ENCODE data around the gene COMMD9.

COMMD9 gene

DNA sequence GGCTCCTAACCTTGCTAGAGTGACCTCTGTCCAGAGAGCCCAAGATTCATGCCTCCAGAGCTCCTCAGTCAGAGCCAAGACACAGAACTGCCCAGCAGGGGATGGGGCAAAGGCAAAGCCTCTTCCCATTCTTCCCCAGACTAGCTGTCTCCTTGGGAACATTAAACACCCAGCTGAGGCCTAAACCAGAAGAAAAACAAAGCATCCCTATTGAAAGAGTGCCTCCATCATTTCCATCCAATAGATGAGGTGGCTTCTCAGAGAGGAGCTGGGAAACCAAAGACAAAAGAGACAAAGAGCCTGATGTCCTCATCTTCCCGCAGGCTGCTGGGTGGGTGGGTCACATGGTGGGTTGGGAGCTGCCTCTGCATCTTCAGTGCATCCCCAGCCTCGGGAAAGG, 37.4 kb downstream of the COMMD9 start:
- no peak for DNase-seq

DNA sequence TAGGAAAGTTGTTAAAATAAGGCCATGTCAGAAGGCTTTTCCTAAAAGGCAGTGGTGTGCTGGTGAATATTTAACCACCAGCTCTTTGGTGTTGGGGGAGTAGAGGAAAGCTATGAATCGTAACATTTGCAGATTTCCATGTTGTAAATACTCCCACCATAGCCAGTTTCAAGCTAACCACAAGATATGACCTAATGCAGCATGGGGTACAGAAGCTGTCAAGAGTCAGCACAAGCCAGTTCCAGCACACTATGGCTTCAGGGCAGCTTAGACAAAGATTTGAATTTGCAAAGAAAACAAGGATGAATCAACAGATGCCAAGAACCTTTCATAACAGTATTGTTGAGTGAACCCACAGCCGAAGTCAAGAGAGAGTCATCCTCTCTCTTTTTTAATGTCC, 40.0 kb downstream of the COMMD9 start:
- no peak for DNase-seq

DNA sequence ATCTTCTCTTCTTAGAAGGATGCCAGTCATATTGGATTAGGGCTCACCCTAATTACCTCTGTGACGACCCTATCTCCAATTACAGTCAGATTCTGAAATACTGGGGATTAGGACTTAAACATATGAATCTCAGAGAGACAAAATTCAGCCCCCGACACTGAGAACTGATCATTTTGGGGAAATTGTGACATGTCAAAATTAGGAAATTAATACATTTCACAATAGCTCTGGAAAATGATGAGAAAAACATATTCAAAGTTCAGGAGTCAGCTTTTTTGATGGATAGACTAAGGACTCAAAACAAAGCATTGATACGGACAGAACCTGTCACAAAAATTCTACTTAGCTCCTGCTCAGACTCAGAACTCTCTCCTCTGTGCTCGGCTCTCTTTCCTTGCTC, 40.8 kb downstream of the COMMD9 start:
- no peak for DNase-seq

DNA sequence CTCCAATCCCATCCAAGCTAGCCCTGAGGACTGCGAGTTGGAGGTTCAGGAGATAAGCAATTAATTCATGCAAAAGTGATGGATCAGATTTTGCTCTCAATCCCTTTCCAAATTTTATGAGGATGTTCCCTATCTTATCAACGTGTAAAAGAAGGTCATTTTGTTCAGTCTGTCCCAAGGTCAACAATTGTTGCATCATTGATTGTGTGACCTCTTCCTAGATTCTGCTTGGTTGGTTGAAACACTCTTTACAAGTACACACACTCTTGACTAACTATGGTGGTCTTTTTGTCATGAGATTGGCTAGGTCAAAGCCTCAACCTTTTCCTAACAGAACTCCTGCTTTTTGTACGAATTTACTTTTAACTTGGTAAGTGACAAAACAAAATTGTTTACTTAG, 41.7 kb downstream of the COMMD9 start:
- no peak for DNase-seq

DNA sequence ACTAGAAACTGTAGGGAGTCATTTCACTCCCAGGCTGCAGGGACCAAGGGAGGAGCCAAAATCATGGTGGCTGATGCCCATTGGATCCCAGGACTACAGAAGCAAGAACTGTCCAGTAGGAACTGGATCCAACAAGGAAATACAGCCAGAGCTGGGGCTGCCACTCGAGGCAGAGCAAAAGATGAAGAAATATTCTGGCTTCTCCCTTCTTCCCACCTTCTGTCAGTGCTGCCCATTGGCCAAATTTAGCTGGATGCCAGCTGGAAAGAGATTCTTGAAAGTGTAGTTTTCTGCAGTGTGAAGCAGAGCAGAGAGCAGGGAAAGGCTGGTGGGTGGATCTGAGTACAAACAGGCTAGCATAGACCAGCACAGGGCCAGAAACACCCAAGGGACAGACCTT, 45.6 kb downstream of the COMMD9 start:
- DNase-seq: no peak

DNA sequence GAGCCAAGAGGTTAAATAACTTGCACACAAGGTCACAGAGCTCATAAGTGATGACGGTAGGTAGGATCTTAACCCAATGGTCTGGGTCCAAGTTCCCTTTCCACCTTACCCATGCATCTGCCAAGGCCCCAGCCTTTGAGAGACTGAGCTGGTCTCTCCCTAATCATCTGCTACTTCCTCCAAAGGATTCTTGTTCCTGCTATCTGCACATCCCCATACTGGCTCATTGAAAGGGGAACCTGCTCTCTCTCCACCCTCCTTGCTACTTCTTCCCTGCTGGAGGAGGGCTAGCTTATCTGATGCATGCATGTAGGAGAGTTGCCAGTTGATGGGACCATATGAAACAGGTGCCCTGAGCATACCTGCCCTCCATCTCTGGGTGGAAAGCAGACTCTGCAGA, 47.7 kb downstream of the COMMD9 start:
- no peak for DNase-seq

- DNase-seq: no peak
Observed at GRCh38 chr11:36240801-36241200, 48.4 kb downstream of the COMMD9 start.

DNA sequence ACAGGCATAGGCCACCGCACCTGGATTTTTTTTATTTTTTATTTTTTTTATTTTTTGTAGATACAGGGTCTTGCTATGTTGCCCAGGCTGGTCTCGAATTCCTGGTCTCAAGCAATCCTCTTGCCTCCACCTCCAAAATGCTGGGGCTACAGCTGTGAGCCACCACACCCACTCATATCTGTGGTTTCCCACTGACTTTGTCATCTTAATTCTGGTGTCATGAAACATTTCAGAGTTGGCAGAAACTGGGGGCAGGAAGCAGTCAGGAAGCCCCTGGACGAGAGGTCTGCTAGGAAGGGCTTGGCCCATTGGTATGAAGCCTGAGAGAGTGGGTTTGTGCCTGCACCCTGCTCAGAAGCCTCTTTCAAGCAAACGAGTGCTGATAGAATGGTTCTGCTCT, 49.1 kb downstream of the COMMD9 start:
- no peak for DNase-seq

DNA sequence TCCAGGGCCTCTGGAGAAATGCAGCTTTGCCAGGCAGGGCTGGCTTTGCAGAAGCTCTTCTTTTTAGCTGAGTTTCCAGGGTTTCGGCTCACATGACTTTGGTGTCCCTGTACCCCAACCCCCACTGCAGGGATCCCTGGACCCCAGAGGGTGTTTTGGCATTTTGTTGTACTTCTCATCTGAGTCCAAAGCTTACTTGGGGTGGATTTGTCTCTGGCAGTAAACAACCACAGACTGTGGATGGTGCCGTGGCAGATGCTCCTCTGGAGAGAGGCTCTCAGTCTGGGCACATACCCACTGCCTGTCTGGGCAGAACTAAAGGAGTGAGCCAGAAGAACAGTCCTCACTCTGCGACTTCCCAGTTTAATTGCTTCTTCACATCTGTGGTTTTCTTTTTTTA, 49.6 kb downstream of the COMMD9 start:
- no peak for DNase-seq

DNA sequence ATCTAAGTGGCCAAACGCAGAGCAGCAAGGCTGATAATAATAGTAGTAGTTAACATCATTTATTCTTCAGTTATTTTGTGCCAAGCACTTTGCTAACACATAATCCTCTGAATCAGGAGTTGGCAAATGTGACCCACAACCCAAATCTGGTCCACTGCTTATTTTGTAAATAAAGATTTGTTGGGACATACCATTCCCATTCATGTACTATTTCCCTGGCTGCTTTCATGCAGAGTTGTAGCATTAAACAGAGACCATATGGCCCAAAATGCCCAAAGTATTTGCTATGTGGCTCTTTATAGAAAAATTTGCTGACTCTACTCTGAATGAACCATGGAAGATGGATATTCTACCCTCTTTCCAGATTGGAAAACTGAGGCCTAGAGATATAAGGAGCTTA, 50.3 kb downstream of the COMMD9 start:
- no peak for DNase-seq

GRCh38 chr11:36238036-36238631, 51.1 kb downstream of the COMMD9 start:
- no peak for DNase-seq

DNA sequence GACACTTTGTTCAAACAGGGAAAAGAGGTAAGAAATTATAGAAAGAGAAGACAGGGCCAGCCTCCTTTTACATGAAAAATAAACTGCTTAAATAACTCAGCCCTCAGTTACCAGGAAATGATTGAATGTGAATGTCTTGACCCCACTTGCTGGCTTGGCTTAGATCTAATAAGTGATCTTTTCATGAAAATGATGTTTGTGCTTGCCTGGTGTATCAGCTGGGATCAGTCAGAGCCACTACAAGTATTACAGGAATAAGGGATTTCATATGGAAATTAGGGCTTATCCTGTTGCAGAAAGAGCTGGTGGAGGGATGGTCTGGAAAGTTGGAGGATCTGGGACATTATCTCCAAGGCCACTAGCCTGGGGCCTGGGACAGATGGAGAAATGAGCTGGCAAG, 51.8 kb downstream of the COMMD9 start:
- DNase-seq: no peak

GRCh38 chr11:36235750-36236149, 53.5 kb downstream of the COMMD9 start:
- DNase-seq: no peak

- no peak for DNase-seq
Observed at GRCh38 chr11:36234825-36235224, 54.4 kb downstream of the COMMD9 start.

DNA sequence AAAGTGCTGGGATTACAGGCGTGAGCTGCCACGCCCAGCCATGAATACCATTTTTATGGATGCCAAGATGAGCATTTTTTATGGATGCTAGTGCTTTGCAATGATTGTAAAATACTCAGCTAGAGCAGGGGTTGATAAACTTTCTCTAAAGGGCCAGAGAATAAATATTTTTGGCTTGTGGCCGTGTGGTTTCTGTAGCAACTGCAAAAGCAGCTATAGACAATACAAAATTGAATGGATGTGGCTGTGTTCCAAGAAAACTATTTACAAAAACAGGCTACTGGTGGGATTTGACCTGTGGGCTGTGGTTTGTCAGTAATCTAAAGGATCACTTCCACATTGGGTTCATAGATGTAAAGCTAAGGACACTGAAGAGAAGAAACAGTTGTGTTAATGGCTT, 56.0 kb downstream of the COMMD9 start:
- no peak for DNase-seq

- DNase-seq: no peak
Observed at GRCh38 chr11:36230779-36231699, 58.2 kb downstream of the COMMD9 start.

GRCh38 chr11:36229091-36229705, 60.0 kb downstream of the COMMD9 start:
- no peak for DNase-seq

GRCh38 chr11:36228689-36229088, 60.5 kb downstream of the COMMD9 start:
- DNase-seq: no peak

DNA sequence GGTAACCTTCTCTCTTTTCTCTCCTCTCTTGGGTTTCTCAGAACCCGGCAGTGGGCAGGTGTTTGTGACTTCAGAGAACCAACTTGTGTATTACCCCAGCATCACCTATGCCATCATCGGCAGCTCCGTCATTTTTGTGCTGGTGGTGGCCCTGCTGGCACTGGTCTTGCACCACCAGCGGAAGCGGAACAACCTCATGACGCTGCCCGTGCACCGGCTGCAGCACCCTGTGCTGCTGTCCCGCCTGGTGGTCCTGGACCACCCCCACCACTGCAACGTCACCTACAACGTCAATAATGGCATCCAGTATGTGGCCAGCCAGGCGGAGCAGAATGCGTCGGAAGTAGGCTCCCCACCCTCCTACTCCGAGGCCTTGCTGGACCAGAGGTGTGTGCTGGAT, 62.2 kb downstream of the COMMD9 start:
- DNase-seq: no peak

DNA sequence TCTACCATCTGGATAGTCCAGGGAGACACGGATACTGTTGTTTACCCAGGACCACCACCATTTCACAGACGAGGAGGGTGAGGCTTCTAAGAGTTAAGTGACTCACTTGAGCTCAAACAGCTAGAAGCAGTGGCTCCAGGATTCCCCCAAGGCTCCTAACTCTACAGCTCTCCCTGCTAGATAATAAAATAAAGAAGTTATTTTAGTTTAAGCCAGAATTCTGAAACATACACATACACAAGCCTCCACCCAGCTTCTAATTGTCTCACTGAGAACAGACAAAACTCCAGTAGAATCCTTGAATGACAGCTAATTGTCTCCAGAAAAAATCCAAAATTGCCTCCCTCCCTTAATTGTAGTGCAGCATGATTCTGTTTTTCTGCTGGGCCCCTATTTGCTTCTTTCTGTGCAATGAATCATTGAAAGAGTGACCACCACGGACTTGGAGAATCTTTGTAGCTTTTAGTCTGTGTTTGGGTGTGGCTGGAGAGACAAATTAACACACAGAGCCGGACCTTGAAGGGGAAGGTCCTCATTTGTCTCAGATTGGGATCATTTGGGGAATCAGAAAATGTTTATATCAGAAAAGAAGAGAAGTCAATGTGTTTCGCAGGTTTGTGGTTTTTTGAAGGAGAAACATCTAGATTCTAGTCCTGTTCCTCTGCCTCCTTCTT, 64.9 kb downstream of the COMMD9 start:
- DNase-seq: no peak

DNA sequence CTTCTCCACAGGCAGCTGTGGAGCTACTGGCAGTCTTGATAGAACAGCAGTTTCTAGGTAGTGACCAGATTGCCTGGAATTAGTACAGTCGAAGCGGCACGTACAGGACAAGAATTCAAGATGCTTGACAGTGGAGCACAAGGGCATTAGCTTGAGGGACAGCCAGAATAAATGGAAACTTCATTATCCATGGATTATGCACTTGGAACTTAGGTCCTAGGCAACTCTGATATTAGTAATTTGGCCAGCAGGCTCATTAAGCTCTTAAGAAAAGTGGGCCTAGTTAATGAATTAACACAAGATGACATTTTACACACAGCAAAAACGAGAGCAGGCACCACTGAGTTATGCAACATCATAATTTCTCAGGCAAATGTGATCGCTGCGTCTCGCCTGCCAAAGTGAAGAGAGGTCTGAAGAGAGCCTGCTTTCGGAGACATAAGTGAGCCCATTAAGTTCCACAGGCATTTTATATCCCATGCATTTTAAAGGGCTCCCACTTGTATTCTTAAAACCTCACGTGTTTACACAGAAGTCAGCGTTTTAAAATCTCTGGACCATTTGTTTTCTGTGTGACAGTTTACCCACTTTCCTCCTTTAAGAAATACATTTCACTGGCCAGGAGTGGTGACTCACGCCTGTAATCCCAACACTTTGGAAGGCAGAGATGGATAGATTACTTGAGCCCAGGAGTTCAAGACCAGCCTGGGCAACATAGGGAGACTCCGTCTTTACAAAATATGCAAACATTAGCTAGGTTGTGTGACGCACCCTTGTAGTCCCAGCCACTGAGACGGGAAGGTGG, 66.2 kb downstream of the COMMD9 start:
- no peak for DNase-seq

Measured in CD4-positive, alpha-beta T cell treated with Interleukin-17A for 1 hour (primary cell).